HepG2 (cell line): Measurements from ENCODE around the gene ABI2. TPM values are rescaled to one million over a fixed set of nuclear protein-coding genes. Genes with fewer than 3 reads are reported as not detected.

ENCODE experiments used
- HIC2 ChIP-seq: sonication (generic); formaldehyde crosslinking; IDR thresholded peaks from 2 replicates; pipeline ENCODE4 v1.9.0; 2022; ENCODE audit warnings: low read depth, missing genetic modification reagents
- HNRNPL ChIP-seq: fragments of 200-400 bp; formaldehyde crosslinking; IDR thresholded peaks from 2 replicates; pipeline ENCODE4 v1.6.1; 2017; ENCODE audit warnings: mild to moderate bottlenecking, low read depth, low read length
- ZNF274 ChIP-seq: sonication (generic); formaldehyde crosslinking; IDR thresholded peaks from 2 replicates; pipeline ENCODE4 v1.5.1; 2020; ENCODE audit warnings: mild to moderate bottlenecking, missing genetic modification reagents
- ZNF879 ChIP-seq: sonication (generic); formaldehyde crosslinking; IDR thresholded peaks from 2 replicates; pipeline ENCODE4 v1.8.1; 2023; ENCODE audit warnings: missing genetic modification reagents
- ZSCAN9 ChIP-seq: IDR thresholded peaks from 2 replicates; pipeline ENCODE4 v1.6.1; 2016; ENCODE audit warnings: borderline replicate concordance
- polyA plus RNA-seq, 8 experiments: library from polyadenylated mRNA; depleted of rRNA in 3 of 8; stranded (reverse) in 7 of 8; unstranded in 1 of 8; fragments of >200 nt; fragmentation: Illumina TruSeq in 4 of 8; extraction: Trizol in 4 of 8; gene quantifications; 2 replicates each; pipeline versions ENCODE4 v1.2.1 to v1.2.3, GENCODE V29; 2011 to 2016; ENCODE audit warnings: low read depth in 4 of 8, missing spikeins in 1 of 8, mixed read lengths in 1 of 8; ENCODE audit not compliant: insufficient read depth in 1 of 8
- total RNA-seq, 5 experiments: library from RNA; depleted of rRNA; stranded (reverse); fragments of >200 nt; fragmentation: Illumina TruSeq; extraction: Trizol; gene quantifications; 2 replicates each; pipeline ENCODE4 v1.2.3, GENCODE V29; 2016; ENCODE audit warnings: low read depth in 1 of 5
- TF ChIP-seq, protein P1 (sequence below): sonication (generic); formaldehyde crosslinking; IDR thresholded peaks from 2 replicates; pipeline ENCODE4 v1.5.1; 2020; ENCODE audit warnings: mild to moderate bottlenecking, missing genetic modification reagents, borderline replicate concordance
- TF ChIP-seq, protein P2 (sequence below): sonication (generic); formaldehyde crosslinking; IDR thresholded peaks from 2 replicates; pipeline ENCODE4 v1.5.0; 2020; ENCODE audit warnings: mild to moderate bottlenecking, missing genetic modification reagents, borderline replicate concordance
- TF ChIP-seq, protein P3 (sequence below): sonication (generic); formaldehyde crosslinking; IDR thresholded peaks from 2 replicates; pipeline ENCODE4 v1.5.0; 2020; ENCODE audit warnings: mild to moderate bottlenecking, missing genetic modification reagents

ABI2 gene
- total and polyA plus RNA-seq, 2 of the 13 experiments (the other 11 are each of a cell fraction or from before 2014, with no cell fraction given): 28.4 to 32.4 TPM

DNA sequence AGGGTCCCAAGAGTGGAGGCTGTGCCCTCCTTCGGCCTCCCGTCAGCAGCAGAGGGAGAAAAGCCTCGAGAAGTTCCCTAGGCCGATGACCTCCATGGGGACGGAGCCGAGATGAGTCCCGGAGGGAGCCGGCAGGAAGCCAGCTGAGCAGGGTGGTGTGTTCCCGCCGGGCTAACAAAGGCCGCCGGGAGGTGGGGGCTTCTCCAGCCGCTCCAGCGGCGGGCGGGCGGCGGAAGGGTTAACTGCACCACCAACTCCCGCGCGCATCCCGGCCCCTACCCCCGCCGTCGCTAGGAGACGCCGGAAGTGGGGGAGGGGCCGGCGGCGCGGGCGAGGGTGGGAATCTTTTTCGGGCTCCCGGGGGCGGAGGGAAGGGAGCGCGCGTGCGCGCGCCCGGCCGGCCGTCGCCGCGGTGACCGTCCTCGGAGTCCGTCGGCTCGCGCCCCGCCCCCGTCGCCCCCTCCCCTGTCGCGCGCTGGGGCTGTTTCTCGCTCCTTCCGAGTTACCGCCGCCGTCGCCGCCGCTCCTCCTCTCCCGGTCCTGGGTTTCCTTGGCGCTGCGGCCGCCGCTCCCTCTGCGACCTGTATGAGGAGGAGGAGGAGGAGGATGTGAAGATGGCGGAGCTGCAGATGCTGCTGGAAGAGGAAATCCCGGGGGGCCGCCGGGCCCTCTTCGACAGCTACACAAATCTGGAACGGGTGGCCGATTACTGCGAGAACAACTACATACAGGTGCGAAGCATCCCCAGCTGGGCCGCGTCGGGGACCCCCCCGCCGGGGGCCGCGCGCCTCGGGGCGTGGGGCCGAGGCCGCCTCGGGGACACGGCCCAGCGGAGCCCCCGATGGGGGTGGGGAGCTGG, at the start of gene ABI2 (continued):
- TF ChIP-seq, protein P1, sequence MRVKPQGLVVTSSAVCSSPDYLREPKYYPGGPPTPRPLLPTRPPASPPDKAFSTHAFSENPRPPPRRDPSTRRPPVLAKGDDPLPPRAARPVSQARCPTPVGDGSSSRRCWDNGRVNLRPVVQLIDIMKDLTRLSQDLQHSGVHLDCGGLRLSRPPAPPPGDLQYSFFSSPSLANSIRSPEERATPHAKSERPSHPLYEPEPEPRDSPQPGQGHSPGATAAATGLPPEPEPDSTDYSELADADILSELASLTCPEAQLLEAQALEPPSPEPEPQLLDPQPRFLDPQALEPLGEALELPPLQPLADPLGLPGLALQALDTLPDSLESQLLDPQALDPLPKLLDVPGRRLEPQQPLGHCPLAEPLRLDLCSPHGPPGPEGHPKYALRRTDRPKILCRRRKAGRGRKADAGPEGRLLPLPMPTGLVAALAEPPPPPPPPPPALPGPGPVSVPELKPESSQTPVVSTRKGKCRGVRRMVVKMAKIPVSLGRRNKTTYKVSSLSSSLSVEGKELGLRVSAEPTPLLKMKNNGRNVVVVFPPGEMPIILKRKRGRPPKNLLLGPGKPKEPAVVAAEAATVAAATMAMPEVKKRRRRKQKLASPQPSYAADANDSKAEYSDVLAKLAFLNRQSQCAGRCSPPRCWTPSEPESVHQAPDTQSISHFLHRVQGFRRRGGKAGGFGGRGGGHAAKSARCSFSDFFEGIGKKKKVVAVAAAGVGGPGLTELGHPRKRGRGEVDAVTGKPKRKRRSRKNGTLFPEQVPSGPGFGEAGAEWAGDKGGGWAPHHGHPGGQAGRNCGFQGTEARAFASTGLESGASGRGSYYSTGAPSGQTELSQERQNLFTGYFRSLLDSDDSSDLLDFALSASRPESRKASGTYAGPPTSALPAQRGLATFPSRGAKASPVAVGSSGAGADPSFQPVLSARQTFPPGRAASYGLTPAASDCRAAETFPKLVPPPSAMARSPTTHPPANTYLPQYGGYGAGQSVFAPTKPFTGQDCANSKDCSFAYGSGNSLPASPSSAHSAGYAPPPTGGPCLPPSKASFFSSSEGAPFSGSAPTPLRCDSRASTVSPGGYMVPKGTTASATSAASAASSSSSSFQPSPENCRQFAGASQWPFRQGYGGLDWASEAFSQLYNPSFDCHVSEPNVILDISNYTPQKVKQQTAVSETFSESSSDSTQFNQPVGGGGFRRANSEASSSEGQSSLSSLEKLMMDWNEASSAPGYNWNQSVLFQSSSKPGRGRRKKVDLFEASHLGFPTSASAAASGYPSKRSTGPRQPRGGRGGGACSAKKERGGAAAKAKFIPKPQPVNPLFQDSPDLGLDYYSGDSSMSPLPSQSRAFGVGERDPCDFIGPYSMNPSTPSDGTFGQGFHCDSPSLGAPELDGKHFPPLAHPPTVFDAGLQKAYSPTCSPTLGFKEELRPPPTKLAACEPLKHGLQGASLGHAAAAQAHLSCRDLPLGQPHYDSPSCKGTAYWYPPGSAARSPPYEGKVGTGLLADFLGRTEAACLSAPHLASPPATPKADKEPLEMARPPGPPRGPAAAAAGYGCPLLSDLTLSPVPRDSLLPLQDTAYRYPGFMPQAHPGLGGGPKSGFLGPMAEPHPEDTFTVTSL (CRISPR knock-in tag): 0 out of 2 replicates have a peak, but pooled peaks have one; percentile 56
- TF ChIP-seq ZSCAN9 (peak; percentile 55; the same call in 1 of the 2 replicates), ZNF879 (peak; percentile 65; the same call in 1 of the 2 replicates), HIC2 (CRISPR knock-in tag) (no peak), ZNF274 (no peak), HNRNPL (0 out of 2 replicates have a peak, but pooled peaks have one; percentile 30)
- TF ChIP-seq, protein P2, sequence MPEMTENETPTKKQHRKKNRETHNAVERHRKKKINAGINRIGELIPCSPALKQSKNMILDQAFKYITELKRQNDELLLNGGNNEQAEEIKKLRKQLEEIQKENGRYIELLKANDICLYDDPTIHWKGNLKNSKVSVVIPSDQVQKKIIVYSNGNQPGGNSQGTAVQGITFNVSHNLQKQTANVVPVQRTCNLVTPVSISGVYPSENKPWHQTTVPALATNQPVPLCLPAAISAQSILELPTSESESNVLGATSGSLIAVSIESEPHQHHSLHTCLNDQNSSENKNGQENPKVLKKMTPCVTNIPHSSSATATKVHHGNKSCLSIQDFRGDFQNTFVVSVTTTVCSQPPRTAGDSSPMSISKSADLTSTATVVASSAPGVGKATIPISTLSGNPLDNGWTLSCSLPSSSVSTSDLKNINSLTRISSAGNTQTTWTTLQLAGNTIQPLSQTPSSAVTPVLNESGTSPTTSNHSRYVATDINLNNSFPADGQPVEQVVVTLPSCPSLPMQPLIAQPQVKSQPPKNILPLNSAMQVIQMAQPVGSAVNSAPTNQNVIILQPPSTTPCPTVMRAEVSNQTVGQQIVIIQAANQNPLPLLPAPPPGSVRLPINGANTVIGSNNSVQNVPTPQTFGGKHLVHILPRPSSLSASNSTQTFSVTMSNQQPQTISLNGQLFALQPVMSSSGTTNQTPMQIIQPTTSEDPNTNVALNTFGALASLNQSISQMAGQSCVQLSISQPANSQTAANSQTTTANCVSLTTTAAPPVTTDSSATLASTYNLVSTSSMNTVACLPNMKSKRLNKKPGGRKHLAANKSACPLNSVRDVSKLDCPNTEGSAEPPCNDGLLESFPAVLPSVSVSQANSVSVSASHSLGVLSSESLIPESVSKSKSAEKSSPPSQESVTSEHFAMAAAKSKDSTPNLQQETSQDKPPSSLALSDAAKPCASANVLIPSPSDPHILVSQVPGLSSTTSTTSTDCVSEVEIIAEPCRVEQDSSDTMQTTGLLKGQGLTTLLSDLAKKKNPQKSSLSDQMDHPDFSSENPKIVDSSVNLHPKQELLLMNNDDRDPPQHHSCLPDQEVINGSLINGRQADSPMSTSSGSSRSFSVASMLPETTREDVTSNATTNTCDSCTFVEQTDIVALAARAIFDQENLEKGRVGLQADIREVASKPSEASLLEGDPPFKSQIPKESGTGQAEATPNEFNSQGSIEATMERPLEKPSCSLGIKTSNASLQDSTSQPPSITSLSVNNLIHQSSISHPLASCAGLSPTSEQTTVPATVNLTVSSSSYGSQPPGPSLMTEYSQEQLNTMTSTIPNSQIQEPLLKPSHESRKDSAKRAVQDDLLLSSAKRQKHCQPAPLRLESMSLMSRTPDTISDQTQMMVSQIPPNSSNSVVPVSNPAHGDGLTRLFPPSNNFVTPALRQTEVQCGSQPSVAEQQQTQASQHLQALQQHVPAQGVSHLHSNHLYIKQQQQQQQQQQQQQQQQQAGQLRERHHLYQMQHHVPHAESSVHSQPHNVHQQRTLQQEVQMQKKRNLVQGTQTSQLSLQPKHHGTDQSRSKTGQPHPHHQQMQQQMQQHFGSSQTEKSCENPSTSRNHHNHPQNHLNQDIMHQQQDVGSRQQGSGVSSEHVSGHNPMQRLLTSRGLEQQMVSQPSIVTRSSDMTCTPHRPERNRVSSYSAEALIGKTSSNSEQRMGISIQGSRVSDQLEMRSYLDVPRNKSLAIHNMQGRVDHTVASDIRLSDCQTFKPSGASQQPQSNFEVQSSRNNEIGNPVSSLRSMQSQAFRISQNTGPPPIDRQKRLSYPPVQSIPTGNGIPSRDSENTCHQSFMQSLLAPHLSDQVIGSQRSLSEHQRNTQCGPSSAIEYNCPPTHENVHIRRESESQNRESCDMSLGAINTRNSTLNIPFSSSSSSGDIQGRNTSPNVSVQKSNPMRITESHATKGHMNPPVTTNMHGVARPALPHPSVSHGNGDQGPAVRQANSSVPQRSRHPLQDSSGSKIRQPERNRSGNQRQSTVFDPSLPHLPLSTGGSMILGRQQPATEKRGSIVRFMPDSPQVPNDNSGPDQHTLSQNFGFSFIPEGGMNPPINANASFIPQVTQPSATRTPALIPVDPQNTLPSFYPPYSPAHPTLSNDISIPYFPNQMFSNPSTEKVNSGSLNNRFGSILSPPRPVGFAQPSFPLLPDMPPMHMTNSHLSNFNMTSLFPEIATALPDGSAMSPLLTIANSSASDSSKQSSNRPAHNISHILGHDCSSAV: no peak
- TF ChIP-seq, protein P3, sequence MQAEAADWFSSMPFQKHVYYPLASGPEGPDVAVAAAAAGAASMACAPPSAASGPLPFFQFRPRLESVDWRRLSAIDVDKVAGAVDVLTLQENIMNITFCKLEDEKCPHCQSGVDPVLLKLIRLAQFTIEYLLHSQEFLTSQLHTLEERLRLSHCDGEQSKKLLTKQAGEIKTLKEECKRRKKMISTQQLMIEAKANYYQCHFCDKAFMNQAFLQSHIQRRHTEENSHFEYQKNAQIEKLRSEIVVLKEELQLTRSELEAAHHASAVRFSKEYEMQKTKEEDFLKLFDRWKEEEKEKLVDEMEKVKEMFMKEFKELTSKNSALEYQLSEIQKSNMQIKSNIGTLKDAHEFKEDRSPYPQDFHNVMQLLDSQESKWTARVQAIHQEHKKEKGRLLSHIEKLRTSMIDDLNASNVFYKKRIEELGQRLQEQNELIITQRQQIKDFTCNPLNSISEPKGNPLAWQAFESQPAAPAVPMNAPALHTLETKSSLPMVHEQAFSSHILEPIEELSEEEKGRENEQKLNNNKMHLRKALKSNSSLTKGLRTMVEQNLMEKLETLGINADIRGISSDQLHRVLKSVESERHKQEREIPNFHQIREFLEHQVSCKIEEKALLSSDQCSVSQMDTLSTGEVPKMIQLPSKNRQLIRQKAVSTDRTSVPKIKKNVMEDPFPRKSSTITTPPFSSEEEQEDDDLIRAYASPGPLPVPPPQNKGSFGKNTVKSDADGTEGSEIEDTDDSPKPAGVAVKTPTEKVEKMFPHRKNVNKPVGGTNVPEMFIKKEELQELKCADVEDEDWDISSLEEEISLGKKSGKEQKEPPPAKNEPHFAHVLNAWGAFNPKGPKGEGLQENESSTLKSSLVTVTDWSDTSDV (CRISPR knock-in tag): no peak
